GM12875 (cell line): Measurements from ENCODE around the gene GMPPA.

Experiments
- H3K4me3 ChIP-seq: one replicate; pipeline ENCODE4 v1.5.1; 2011; ENCODE audit warnings: low read depth, low read length, control low read depth
- TF ChIP-seq, protein P1 (sequence below): IDR thresholded peaks from 2 replicates; pipeline ENCODE4 v1.5.1; 2011; ENCODE audit warnings: low read depth, mild to moderate bottlenecking, control low read depth, inconsistent platforms, low read length, moderate library complexity, borderline replicate concordance; ENCODE audit not compliant: insufficient read depth

The GMPPA gene

GRCh38 chr2:219524817-219525216 lies 26.1 kb downstream of the GMPPA start:
- TF ChIP-seq, protein P1, sequence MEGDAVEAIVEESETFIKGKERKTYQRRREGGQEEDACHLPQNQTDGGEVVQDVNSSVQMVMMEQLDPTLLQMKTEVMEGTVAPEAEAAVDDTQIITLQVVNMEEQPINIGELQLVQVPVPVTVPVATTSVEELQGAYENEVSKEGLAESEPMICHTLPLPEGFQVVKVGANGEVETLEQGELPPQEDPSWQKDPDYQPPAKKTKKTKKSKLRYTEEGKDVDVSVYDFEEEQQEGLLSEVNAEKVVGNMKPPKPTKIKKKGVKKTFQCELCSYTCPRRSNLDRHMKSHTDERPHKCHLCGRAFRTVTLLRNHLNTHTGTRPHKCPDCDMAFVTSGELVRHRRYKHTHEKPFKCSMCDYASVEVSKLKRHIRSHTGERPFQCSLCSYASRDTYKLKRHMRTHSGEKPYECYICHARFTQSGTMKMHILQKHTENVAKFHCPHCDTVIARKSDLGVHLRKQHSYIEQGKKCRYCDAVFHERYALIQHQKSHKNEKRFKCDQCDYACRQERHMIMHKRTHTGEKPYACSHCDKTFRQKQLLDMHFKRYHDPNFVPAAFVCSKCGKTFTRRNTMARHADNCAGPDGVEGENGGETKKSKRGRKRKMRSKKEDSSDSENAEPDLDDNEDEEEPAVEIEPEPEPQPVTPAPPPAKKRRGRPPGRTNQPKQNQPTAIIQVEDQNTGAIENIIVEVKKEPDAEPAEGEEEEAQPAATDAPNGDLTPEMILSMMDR: no peak
- no peak overlapping the region for H3K4me3 ChIP-seq

DNA sequence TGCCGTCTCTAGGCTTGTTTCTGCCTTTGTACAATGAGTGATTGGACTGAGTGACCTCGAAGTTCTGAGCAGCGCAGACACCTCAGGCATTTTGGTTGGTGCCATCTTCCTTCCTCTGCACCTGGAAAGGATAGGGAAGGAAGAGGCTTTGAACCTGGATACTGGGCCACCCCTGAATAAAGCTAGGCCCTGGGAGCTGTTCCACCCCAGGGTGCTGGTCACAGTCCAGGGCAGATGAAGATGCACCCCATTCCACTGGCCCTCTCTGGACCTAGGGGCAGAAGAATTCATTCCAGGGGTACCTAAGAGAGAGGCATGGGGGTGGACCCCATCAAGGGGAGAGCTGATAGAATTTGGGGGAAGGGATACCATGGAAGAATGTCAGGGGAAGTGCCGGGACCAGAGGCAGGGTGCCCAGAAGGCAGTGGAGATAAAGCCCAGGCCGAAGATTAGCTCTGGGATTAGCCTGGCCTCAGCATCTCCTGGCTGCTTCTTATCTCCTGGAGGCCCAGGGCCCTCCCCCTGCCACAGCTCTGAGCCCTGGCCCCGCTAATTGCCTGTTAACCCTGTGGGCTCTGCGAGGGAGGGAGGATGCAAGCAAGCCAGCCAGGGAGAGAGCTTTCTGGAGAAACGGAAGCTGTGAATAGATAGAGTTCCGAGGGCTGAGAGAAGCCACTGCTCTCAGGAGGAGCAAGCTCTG lies 27.0 kb downstream of the GMPPA start:
- no peak overlapping the region for H3K4me3 ChIP-seq

DNA sequence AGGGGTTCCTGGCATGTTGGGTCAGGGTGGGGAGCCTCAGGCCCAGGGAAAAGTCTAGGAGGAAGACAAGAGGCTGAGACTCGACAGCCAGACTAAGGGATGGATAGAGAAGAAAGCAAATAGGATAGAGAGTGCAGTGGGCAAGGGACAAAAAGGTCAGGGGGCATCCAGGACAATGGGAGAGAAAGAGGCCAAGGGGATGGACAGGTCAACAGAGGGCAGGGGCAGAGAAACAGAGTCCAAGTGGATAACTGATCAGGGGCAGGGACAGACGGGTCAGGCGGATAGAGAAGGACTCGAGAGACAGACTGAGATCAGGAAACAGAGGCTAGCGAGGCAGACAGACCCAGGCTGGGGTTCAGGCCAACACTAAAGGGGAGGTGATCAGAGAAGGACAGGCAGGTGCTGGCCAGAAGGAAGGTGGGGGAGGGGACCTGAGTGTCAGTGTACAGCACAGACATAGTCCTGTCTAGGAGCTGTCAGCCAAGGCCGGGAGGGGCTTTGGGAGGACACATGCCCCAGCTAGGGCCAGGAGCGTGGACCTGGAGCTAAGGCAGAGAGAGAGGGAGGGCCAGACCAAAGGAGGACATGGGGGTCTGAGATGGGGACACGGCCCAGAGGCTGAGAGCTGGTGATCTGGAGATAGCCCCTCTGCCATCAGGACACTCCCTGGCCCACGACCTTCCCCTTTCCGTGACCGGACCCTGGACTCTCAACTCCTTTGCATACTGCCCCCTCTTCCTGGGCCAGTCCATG lies 27.8 kb downstream of the GMPPA start:
- H3K4me3 ChIP-seq: no peak overlapping the region
- TF ChIP-seq, protein P1: no peak

More for the DNA sequence above, 27.0 kb downstream of the GMPPA start:
- TF ChIP-seq, protein P1: no peak

DNA sequence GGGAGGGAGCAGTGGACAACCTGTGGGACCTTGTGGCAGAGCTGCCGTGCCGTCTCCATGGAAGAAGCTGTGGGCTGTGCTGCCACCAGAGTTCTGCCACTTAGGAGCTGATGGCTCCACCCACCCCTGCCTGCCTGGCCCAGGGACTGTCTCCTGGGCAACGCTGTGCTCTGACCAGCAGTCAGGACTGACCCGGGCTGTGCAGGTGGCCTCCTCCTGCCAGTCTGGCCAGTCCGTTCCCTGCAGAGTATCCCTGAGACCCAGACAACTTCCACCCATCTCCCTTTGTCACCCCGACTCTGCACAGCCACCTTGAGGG lies 28.3 kb downstream of the GMPPA start:
- H3K4me3 ChIP-seq: no peak overlapping the region
- TF ChIP-seq, protein P1: no peak

DNA sequence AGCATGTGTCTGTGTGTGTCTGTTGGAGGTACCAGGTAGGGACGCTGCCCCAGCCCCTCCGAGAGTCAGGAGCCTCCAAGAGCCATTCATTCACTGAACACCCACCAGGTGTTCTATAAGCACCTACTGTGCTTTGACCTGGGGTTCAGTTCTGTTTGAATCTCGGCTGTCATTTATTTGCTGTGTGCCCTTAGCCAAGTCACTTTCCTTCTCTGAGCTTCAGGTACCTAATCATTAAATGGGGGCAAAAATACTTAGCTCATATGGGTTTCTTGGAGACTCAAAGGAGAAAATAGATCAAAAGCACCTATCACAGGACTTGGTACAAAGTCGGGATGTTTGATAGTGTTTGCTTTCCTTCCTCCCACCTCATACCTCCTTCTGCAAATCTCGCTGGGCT lies 28.8 kb downstream of the GMPPA start:
- H3K4me3 ChIP-seq: no peak overlapping the region
- TF ChIP-seq, protein P1: no peak

DNA sequence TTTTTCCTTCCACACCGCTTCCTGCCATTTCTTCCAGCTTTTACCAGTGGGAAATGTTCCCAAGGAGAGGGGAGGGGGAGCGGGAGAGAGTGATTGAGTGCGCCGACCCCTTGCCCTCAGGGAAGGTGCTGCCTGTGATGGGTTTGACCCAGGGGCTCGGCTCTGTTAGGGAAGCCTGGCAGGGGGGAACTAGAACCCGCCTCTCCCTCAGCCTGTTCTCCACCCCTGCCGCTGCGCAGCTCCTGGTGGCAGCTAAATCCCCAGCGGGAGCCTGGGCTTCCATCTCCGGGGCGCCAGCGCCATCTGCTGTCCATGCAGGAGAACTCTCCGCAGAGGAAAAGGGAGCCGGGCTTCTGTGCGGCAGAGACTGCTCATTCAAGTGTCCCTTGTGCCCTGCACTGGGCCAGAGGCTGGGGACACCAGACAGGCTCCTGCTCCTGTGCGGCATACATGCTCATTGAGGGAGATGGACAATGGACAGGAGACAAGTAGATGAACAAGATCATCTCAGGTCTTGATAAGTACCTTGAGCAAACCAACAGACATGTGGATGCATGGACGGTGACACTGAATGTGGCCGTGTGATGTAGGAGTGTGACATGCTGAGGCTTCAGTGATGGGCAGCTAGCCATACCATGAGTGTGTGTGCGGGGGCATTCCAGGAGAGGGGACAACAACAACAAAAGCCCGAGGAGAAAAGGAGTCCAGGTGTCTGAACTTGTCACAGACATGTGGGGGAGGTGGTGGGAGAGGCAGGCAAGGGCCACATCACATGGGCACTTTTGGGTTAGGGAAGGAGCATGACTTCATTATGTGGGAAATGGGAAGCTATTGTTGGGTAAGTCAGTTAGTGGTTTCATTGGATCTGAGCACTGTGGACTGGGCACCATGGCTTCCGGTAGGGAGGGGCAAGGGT lies 31.6 kb downstream of the GMPPA start:
- no peak overlapping the region for H3K4me3 ChIP-seq
- TF ChIP-seq, protein P1: peak; percentile 98
